DMS53 (cell line): ENCODE measurements around the gene IDE.
"Not testable (repeated sequence)": the region's sequence is repeated elsewhere in the genome, so short reads cannot be mapped to it uniquely, and the experiment has no call there.

Experiments used
- DNase-seq: peaks from one replicate; lab custom pipeline; 2025; lab: John Stamatoyannopoulos, UW

IDE gene

DNA sequence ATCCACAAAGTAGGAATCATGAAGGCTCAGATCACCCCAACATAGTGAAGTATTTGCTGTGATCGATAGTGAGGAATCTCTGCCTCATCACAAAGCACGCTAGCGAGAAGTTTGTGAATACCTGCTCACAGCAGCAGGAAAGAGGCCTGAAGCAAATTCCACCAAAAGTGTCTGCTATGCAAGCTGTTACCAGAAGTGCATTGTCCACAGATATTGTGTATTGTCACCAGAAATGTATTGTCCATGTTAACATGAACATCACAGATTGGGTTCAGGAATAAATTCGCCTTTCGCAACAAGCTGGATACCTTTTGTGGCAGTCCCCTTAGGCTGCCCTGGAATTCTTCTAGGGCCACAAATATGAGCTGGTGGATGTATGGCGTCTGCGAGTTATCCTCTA lies 155.0 kb downstream of the IDE start:
- no peak for DNase-seq

DNA sequence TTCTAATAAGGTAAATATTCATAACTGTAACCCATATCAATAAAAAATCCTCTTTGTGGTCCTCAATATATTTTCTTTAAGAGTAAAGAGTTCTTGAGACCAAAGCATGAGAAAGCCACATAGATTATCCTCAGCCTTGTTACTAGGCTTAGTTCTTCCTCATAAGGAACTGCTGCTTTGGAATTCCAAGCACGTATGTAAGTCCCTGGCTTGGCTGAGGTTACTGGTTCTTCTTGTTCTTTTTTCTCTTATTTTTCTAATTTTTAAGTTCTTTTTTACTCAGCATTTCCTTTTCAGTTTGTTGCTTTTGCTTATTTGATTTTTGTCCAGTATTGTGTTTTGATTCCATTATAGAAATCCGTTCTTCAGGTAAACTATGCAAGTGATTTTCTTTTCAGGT lies 155.7 kb downstream of the IDE start:
- no peak for DNase-seq

DNA sequence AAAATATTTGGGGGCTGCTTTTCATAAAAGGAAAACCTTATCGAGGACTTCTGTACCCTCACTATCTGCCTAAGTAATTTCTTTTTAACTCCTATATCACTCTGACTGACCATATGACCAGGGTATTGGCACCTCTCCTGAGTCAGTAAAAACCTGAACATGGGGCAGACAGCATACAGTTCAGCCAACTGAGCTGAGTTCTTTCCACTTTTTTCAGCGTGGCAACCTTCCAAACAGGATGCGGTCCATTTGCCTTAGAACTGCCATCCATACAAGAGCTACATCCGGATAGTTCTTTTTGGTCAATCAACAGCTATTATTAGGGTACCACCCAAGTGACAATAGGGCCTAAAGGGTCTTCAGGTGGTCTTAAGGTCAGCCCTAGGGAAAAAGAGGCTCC lies 160.4 kb downstream of the IDE start:
- no peak for DNase-seq

GRCh38 chr10:92413011-92413410 lies 160.9 kb downstream of the IDE start:
- DNase-seq = no peak

GRCh38 chr10:92411406-92411805 lies 162.5 kb downstream of the IDE start:
- DNase-seq = no peak

DNA sequence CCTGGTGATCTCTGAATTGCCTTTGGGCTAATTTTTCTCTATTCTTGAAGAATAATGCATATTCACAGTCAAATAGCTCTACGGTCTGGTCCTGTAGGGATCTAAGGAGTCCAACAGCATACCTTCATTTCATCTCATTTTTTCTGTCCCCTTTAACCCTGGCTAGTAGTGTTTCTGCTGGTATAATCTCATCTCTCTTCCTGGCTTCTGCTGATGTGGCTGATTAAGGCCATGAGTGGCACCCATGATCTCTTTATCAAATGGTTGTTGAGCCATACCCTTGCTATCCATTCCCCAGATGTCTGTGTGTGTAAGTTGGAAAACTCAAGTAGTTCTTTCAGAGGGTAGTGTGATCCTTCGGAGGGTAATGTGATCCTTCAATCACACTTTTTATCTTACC lies 163.4 kb downstream of the IDE start:
- no peak for DNase-seq

DNA sequence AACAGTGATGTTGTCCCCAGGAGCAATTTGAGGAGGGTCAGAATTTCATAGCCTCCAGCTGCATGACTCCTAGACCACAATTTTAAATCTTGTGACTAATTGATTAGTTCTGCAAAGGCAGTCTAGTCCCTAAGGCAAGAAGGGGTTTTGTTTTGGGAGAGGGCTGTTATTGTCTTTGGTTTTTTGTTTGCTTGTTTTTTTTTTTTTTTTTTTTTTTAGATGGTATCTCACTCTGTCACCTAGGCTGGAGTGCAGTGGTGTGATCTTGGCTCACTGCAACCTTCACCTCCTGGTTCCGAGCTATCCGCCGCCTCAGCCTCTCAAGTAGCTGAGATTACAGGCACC lies 165.9 kb downstream of the IDE start:
- no peak for DNase-seq

DNA sequence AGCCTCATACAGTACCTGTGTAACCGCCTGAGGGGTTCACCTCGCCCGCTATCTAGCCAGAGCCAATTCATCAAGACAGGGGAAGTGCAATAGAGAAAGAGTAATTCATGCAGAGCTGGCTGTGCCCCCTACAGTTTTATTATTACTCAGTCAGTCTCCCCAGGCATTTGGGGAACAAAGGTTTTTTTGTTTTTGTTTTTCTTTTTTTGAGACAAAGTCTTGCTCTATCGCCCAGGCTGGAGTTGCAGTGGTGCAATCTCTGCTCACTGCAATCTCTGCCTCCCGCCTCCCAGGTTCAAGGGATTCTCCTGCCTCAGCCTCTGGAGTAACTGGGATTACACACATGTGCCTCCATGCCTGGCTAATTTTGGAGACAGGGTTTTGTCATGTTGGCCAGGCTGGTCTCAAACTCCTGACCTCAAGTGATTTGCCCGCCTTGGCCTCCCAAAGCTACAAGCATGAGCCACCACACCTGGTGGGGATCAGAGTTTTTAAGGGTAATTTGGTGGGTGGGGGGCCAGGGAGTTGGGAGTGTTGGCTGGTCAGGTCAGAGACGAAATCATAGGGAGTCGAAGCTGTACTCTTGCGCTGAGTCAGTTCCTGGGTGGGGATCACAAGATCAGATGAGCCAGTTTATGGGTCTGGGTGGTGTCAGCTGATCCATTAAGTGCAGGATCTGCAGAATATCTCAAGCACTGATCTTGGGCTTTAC lies 166.4 kb downstream of the IDE start:
- no peak for DNase-seq

- no peak for DNase-seq
These were observed 168.4 kb downstream of the IDE start for GRCh38 chr10:92405419-92405924.

DNA sequence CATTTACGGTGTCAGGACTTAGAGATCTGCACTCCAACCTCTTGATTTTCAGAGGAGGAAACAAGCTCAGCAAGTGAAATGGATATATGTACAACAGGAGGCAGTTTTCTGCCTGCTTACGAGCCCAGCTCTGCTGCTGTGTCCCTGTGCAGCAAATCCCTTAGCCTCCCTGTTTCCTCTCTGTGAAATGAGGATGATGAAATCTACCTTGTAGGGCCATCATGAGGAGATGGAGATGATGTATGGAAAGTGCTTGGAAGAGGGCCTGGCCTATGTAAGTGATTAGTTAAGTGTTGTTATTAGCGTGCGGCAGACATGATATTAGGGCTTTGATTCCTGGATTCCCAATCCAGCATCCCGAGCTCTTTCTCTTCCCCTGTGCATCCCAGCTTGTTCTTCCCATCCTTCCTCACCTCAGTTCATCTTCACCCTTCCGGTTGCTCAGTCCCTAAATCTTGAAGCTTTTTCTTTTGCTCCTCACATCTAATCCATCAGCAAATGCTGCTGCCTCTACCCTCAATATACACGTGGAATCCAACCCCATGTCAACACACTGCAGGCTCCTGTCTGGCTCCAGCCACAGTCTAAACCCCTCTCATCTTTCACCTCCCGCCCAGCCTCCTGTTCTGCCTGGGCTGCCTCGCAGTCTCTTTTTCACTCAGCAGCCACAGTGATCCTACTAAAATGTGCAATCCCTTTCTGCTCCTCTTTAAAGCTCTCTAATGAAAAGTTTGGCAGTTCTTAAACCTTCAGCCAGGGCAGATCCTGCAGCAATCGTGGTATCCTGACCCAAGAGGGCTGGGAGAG lies 169.1 kb downstream of the IDE start:
- DNase-seq = no peak

- DNase-seq = not testable (repeated sequence)
These were observed 171.7 kb downstream of the IDE start for GRCh38 chr10:92402234-92402633.
